ENCODE results near the gene TEN1. TPM values are rescaled to one million over a fixed set of nuclear protein-coding genes. Genes with fewer than 3 reads are reported as not detected.

TEN1 gene
- polyA plus RNA-seq, 4 donors = 22.8 to 96.6 (median 54.7) TPM

GRCh38 chr17:75996665-75997590 is 17.9 kb downstream of the TEN1 start:
- FAIRE-seq = no peak
- peaks cover 10 to 59% (median 14%) of the 10 kb centered on the region in 3 donors for H3K4me1 ChIP-seq (ENCODE audit: control insufficient read depth in 3 of 3, insufficient read depth in 2 of 3, low read depth in 1 of 3, low read length in 2 of 3)
- no peaks in the 10 kb centered on the region for H3K9me3 ChIP-seq (ENCODE audit: control insufficient read depth in 2 of 2, insufficient read depth in 1 of 2, low read depth in 1 of 2, low read length in 1 of 2)
- H3K4me3 ChIP-seq (ENCODE audit: low read depth in 1 of 3, low read length in 3 of 3) = no peak overlapping the region
- WGBS, 3 donors = 7 to 21% (median 12%) methylated on average over 17 to 18 of the region's 18 CpGs
- peak; percentile 91 to 96 for DNase-seq
- H3K27ac ChIP-seq (ENCODE audit: low read depth in 1 of 3, low read length in 2 of 3) = peak overlapping the region; percentile 89 to 90 (median 89)
- no peaks in the 10 kb centered on the region for H3K27me3 ChIP-seq (ENCODE audit: control insufficient read depth in 3 of 3, insufficient read depth in 3 of 3, low read length in 3 of 3)
- H3K36me3 ChIP-seq (ENCODE audit: control insufficient read depth in 3 of 3, insufficient read depth in 2 of 3, low read depth in 1 of 3, low read length in 3 of 3) = peaks cover 0 to 68% (median 0%) of the 10 kb centered on the region in 3 donors

- Histone ChIP-seq H3K4me1 (ENCODE audit: control insufficient read depth in 3 of 3, insufficient read depth in 2 of 3, low read depth in 1 of 3, low read length in 2 of 3) (peaks cover 10 to 67% (median 14%) of the 10 kb centered on the region in 3 donors), H3K27ac (ENCODE audit: low read depth in 1 of 3, low read length in 2 of 3) (peak overlapping the region in 2 of 3 donors; percentile 89 to 90), H3K36me3 (ENCODE audit: control insufficient read depth in 3 of 3, insufficient read depth in 2 of 3, low read depth in 1 of 3, low read length in 3 of 3) (peaks cover 0 to 67% (median 4%) of the 10 kb centered on the region in 3 donors), H3K4me3 (ENCODE audit: low read depth in 1 of 3, low read length in 3 of 3) (no peak overlapping the region), H3K27me3 (ENCODE audit: control insufficient read depth in 3 of 3, insufficient read depth in 3 of 3, low read length in 3 of 3) (no peaks in the 10 kb centered on the region), H3K9me3 (ENCODE audit: control insufficient read depth in 2 of 2, insufficient read depth in 1 of 2, low read depth in 1 of 2, low read length in 1 of 2) (no peaks in the 10 kb centered on the region)
- WGBS, 3 donors = 63 to 85% (median 73%) methylated on average over 9 of the region's 9 CpGs
- DNase-seq = peak; percentile 42 to 51
- no peak for FAIRE-seq
Measured at GRCh38 chr17:75998327-75998795, 19.3 kb downstream of the TEN1 start.

- DNase-seq = peak; percentile 39 to 65
- Histone ChIP-seq H3K9me3 (ENCODE audit: control insufficient read depth in 2 of 2, insufficient read depth in 1 of 2, low read depth in 1 of 2, low read length in 1 of 2) (no peaks in the 10 kb centered on the region), H3K4me1 (ENCODE audit: control insufficient read depth in 3 of 3, insufficient read depth in 2 of 3, low read depth in 1 of 3, low read length in 2 of 3) (peaks cover 10 to 79% (median 11%) of the 10 kb centered on the region in 3 donors), H3K27me3 (ENCODE audit: control insufficient read depth in 3 of 3, insufficient read depth in 3 of 3, low read length in 3 of 3) (no peaks in the 10 kb centered on the region), H3K36me3 (ENCODE audit: control insufficient read depth in 3 of 3, insufficient read depth in 2 of 3, low read depth in 1 of 3, low read length in 3 of 3) (peaks cover 0 to 66% (median 4%) of the 10 kb centered on the region in 3 donors), H3K27ac (ENCODE audit: low read depth in 1 of 3, low read length in 2 of 3) (no peak overlapping the region), H3K4me3 (ENCODE audit: low read depth in 1 of 3, low read length in 3 of 3) (no peak overlapping the region)
- WGBS, 3 donors = 65 to 70% (median 68%) methylated on average over 27 to 31 of the region's 31 CpGs
- no peak for FAIRE-seq
Measured at GRCh38 chr17:76000016-76000754, 21.1 kb downstream of the TEN1 start.

- Histone ChIP-seq H3K9me3 (ENCODE audit: control insufficient read depth in 2 of 2, insufficient read depth in 1 of 2, low read depth in 1 of 2, low read length in 1 of 2) (no peaks in the 10 kb centered on the region), H3K36me3 (ENCODE audit: control insufficient read depth in 3 of 3, insufficient read depth in 2 of 3, low read depth in 1 of 3, low read length in 3 of 3) (peaks cover 0 to 66% (median 4%) of the 10 kb centered on the region in 3 donors), H3K4me1 (ENCODE audit: control insufficient read depth in 3 of 3, insufficient read depth in 2 of 3, low read depth in 1 of 3, low read length in 2 of 3) (peaks cover 10 to 76% (median 10%) of the 10 kb centered on the region in 3 donors), H3K27me3 (ENCODE audit: control insufficient read depth in 3 of 3, insufficient read depth in 3 of 3, low read length in 3 of 3) (no peaks in the 10 kb centered on the region), H3K27ac (ENCODE audit: low read depth in 1 of 3, low read length in 2 of 3) (peak within 1 kb of the TSS in 1 of 3 donors; percentile 65), H3K4me3 (ENCODE audit: low read depth in 1 of 3, low read length in 3 of 3) (no peak within 1 kb of the TSS)
- WGBS, 3 donors = 63 to 83% (median 71%) methylated on average over 19 to 21 of the region's 21 CpGs
- DNase-seq = no peak
- FAIRE-seq = no peak
Measured at GRCh38 chr17:76000755-76001521, 21.9 kb downstream of the TEN1 start, which contains the start of gene CDK3. TSS of gene CDK3 (plus strand) at chr17:76000855. CDS start at chr17:76001426, 571 bp downstream.

GRCh38 chr17:76002100-76002499 is 23.1 kb downstream of the TEN1 start:
- 95 to 97% (median 95%) methylated on average over 12 of the region's 12 CpGs for WGBS, 3 donors
- Histone ChIP-seq H3K4me3 (ENCODE audit: low read depth in 1 of 3, low read length in 3 of 3) (no peak overlapping the region), H3K9me3 (ENCODE audit: control insufficient read depth in 2 of 2, insufficient read depth in 1 of 2, low read depth in 1 of 2, low read length in 1 of 2) (no peaks in the 10 kb centered on the region), H3K27me3 (ENCODE audit: control insufficient read depth in 3 of 3, insufficient read depth in 3 of 3, low read length in 3 of 3) (no peaks in the 10 kb centered on the region), H3K36me3 (ENCODE audit: control insufficient read depth in 3 of 3, insufficient read depth in 2 of 3, low read depth in 1 of 3, low read length in 3 of 3) (peaks cover 0 to 77% (median 10%) of the 10 kb centered on the region in 3 donors), H3K4me1 (ENCODE audit: control insufficient read depth in 3 of 3, insufficient read depth in 2 of 3, low read depth in 1 of 3, low read length in 2 of 3) (peaks cover 4 to 65% (median 7%) of the 10 kb centered on the region in 3 donors), H3K27ac (ENCODE audit: low read depth in 1 of 3, low read length in 2 of 3) (no peak overlapping the region)
- DNase-seq = no peak
- no peak for FAIRE-seq

- H3K9me3 ChIP-seq (ENCODE audit: control insufficient read depth in 2 of 2, insufficient read depth in 1 of 2, low read depth in 1 of 2, low read length in 1 of 2) = no peaks in the 10 kb centered on the region
- 61 to 79% (median 73%) methylated on average over 6 of the region's 6 CpGs for WGBS, 3 donors
- DNase-seq (no peak), FAIRE-seq (no peak)
- no peak overlapping the region for H3K4me3 ChIP-seq (ENCODE audit: low read depth in 1 of 3, low read length in 3 of 3)
- H3K36me3 ChIP-seq (ENCODE audit: control insufficient read depth in 3 of 3, insufficient read depth in 2 of 3, low read depth in 1 of 3, low read length in 3 of 3) = peaks cover 0 to 93% (median 12%) of the 10 kb centered on the region in 3 donors
- peaks cover 0 to 48% (median 7%) of the 10 kb centered on the region in 3 donors for H3K4me1 ChIP-seq (ENCODE audit: control insufficient read depth in 3 of 3, insufficient read depth in 2 of 3, low read depth in 1 of 3, low read length in 2 of 3)
- peak overlapping the region in 2 of 3 donors; percentile 46 to 56 for H3K27ac ChIP-seq (ENCODE audit: low read depth in 1 of 3, low read length in 2 of 3)
- no peaks in the 10 kb centered on the region for H3K27me3 ChIP-seq (ENCODE audit: control insufficient read depth in 3 of 3, insufficient read depth in 3 of 3, low read length in 3 of 3)
Measured at GRCh38 chr17:76003915-76004314, 24.9 kb downstream of the TEN1 start.

GRCh38 chr17:76004750-76005262 is 25.8 kb downstream of the TEN1 start:
- Histone ChIP-seq H3K27ac (ENCODE audit: low read depth in 1 of 3, low read length in 2 of 3) (peak overlapping the region in 1 of 3 donors; percentile 13), H3K4me1 (ENCODE audit: control insufficient read depth in 3 of 3, insufficient read depth in 2 of 3, low read depth in 1 of 3, low read length in 2 of 3) (peaks cover 0 to 40% (median 7%) of the 10 kb centered on the region in 3 donors), H3K36me3 (ENCODE audit: control insufficient read depth in 3 of 3, insufficient read depth in 2 of 3, low read depth in 1 of 3, low read length in 3 of 3) (peaks cover 0 to 94% (median 15%) of the 10 kb centered on the region in 3 donors), H3K9me3 (ENCODE audit: control insufficient read depth in 2 of 2, insufficient read depth in 1 of 2, low read depth in 1 of 2, low read length in 1 of 2) (no peaks in the 10 kb centered on the region), H3K27me3 (ENCODE audit: control insufficient read depth in 3 of 3, insufficient read depth in 3 of 3, low read length in 3 of 3) (no peaks in the 10 kb centered on the region), H3K4me3 (ENCODE audit: low read depth in 1 of 3, low read length in 3 of 3) (no peak overlapping the region)
- DNase-seq (no peak), FAIRE-seq (no peak)
- 77 to 91% (median 86%) methylated on average over 7 to 8 of the region's 8 CpGs for WGBS, 3 donors
